C4-2B (cell line): Measurements from ENCODE around the gene PFKFB1.

ENCODE experiments used
- H3K27ac ChIP-seq: fragments of 450-650 bp; 2 replicates; pipeline ENCODE4 v1.5.1; 2017
- ZFX ChIP-seq: fragments of 450-650 bp; IDR thresholded peaks from 2 replicates; pipeline ENCODE4 v1.6.1; 2017
- TF ChIP-seq, protein P1 (sequence below): fragments of 450-650 bp; conservative IDR thresholded peaks from 2 replicates; pipeline ENCODE4 v1.5.1; 2017; ENCODE audit warnings: mild to moderate bottlenecking

The PFKFB1 gene

GRCh38 chrX:54923376-54923775, 70.6 kb downstream of the PFKFB1 start:
- H3K27ac ChIP-seq: no peak overlapping the region
- TF ChIP-seq, protein P1, sequence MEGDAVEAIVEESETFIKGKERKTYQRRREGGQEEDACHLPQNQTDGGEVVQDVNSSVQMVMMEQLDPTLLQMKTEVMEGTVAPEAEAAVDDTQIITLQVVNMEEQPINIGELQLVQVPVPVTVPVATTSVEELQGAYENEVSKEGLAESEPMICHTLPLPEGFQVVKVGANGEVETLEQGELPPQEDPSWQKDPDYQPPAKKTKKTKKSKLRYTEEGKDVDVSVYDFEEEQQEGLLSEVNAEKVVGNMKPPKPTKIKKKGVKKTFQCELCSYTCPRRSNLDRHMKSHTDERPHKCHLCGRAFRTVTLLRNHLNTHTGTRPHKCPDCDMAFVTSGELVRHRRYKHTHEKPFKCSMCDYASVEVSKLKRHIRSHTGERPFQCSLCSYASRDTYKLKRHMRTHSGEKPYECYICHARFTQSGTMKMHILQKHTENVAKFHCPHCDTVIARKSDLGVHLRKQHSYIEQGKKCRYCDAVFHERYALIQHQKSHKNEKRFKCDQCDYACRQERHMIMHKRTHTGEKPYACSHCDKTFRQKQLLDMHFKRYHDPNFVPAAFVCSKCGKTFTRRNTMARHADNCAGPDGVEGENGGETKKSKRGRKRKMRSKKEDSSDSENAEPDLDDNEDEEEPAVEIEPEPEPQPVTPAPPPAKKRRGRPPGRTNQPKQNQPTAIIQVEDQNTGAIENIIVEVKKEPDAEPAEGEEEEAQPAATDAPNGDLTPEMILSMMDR: no peak
- TF ChIP-seq ZFX: no peak

DNA sequence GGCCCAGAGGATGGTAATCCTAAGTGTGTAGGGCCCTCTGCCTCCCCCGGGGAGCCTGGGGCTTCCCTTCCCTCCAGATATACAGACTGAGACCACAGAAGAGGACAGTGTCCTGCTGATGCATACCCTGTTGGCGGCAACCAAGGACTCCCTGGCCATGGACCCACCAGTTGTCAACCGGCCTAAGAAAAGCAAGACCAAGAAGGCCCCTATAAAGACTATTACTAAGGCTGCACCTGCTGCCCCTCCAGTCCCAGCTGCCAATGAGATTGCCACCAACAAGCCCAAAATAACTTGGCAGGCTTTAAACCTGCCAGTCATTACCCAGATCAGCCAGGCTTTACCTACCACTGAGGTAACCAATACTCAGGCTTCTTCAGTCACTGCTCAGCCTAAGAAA, 71.4 kb downstream of the PFKFB1 start:
- TF ChIP-seq ZFX: no peak
- TF ChIP-seq, protein P1: no peak
- no peak overlapping the region for H3K27ac ChIP-seq

- TF ChIP-seq, protein P1: no peak
- TF ChIP-seq ZFX: no peak
- H3K27ac ChIP-seq: no peak overlapping the region
Measured at GRCh38 chrX:54921427-54922021, 72.5 kb downstream of the PFKFB1 start.

DNA sequence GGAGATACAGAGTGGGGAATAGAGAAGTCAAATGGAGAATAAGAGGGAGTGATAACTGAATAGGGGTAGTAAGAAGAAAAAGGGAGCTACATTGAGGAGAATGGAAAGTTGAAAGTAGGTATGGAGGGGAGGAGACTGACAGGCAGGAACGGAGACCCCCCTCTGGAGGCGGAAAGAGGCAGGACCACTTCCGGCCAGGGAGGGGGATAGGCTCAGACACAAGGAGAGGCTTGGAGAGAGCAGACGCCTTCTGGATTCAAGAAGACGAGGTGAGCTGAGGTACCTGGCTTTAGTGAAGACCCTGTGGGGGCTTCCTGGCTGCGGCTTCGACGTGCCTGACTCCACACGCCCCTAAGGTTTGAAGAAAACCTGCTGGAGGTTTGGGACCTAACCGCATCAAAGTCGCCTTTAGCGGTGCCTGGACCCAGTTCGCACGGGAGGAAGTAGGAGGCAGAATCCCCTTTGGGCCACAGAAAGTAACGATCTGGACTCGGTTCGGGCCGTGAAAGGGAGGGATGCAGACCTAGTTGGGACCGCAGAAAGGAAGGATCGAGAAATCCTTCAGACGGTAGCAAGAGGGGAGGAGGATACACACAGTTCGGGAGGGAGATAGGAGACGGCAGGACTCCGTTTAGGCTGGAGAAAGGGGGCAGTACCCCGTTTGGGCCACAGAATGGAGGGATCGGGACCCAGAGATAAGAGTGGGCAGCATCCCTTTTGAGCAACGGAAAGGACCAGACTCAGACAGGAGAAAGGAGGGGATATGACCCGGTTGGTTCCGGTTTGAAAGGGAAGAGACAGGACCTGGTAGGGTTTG, 73.2 kb downstream of the PFKFB1 start, which contains the start of gene TRO:
TSS of gene TRO (plus strand) at position 215 of the 817 bp plus-strand sequence. CDS start 1,423 bp downstream, outside the sequence.
- TF ChIP-seq, protein P1: no peak
- TF ChIP-seq ZFX: no peak
- H3K27ac ChIP-seq: no peak within 1 kb of the TSS

DNA sequence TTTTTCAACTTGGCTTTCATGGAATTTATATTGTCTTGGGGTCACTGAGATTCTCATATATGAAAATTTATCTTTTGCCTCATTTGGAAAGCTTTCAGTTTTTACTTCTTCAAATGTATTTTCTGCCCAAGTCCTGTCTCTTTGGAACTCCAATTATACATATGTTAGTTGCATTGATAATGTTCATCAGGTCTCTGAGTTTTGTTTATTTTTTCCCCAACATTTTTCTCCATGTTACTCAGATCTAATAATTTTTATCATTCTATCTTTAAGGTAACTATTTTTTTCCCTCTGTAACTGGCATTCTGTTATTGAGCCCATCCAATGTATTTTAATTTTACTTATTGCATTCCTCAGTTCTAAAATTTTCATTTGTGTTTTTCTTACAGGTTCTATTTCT, 84.0 kb downstream of the PFKFB1 start:
- no peak overlapping the region for H3K27ac ChIP-seq
- TF ChIP-seq, protein P1: no peak
- no peak for TF ChIP-seq ZFX

DNA sequence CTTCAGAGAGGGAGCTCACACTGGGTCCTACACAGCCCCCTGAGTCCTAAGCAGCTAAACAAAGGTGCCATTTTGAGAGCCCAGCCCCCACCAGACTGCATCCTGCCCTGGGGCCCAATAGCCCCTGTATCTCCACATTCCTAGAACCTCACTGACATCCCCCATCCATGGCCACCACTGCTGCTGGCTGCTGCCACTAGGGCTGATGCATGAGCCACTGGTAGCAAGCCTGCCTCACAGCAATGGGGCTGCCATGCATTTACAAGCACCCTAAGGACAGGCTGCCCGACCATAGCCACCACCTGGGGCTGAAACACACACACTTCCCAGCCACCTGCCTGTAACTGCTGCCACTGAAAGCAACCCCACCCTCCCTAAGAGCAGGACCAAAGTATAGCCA, 99.8 kb downstream of the PFKFB1 start:
- no peak for TF ChIP-seq ZFX
- TF ChIP-seq, protein P1: no peak
- no peak overlapping the region for H3K27ac ChIP-seq

- TF ChIP-seq, protein P1: peak; percentile 62
- no peak for TF ChIP-seq ZFX
- H3K27ac ChIP-seq: no peak overlapping the region
Measured at GRCh38 chrX:54891573-54891972, 102.4 kb downstream of the PFKFB1 start.
